AG04450 (cell line): ENCODE data around the gene CEP162. TPM values are rescaled to one million over a fixed set of nuclear protein-coding genes. Genes with fewer than 3 reads are reported as not detected.
"Not testable (repeated sequence)": the region's sequence is repeated elsewhere in the genome, so short reads cannot be mapped to it uniquely, and the experiment has no call there.

Source experiments
- CTCF ChIA-PET: fragments of 300-600, 350-600 bp; formaldehyde crosslinking; extraction: SDS; loops from one replicate; lab custom pipeline; 2022; ENCODE audit warnings: antibody characterized with exemption, inconsistent platforms; lab: Charles Lee
- POLR2A ChIA-PET: fragments of 350-600 bp; formaldehyde crosslinking; extraction: SDS; loops from one replicate; lab custom pipeline; 2021; ENCODE audit warnings: antibody characterized with exemption, inconsistent platforms; lab: Yijun Ruan, JAX
- DNase-seq: peaks from one replicate; pipeline ENCODE4 v3.0.0-alpha.2; 2011; ENCODE audit warnings: low read depth, low spot score
- H3K27ac ChIP-seq: one replicate; pipeline ENCODE4 v1.5.1; 2012; ENCODE audit warnings: low read depth, low read length, control low read depth
- H3K27me3 ChIP-seq: one replicate; pipeline ENCODE4 v1.6.0; 2012; ENCODE audit warnings: low read length; ENCODE audit not compliant: control insufficient read depth, insufficient read depth
- H3K4me3 ChIP-seq: 2 replicates; pipeline ENCODE4 v1.5.1; 2011; ENCODE audit warnings: mild to moderate bottlenecking, low read depth, low read length, control low read depth
- H3K9me3 ChIP-seq: 2 replicates; pipeline ENCODE4 v1.5.1; 2012; ENCODE audit warnings: low read length; ENCODE audit not compliant: control insufficient read depth, insufficient read depth
- CTCF ChIP-seq: IDR thresholded peaks from 2 replicates; pipeline ENCODE4 v1.5.1; 2011; ENCODE audit warnings: low read depth, low read length, control low read depth, inconsistent platforms
- polyA plus RNA-seq: library from polyadenylated mRNA; depleted of rRNA; stranded (reverse); fragments of >200 nt; gene quantifications from 2 replicates; pipeline ENCODE4 v1.2.3, GENCODE V29; 2011

Gene CEP162
- polyA plus RNA-seq, 1 experiment: 5.3 TPM

GRCh38 chr6:84166395-84166794 lies 61.0 kb downstream of the CEP162 start:
- ChIA-PET CTCF (no interaction called here), POLR2A (no interaction called here)
- Histone ChIP-seq H3K9me3 (no peaks in the 10 kb centered on the region), H3K27ac (no peak overlapping the region), H3K4me3 (no peak overlapping the region), H3K27me3 (no peaks in the 10 kb centered on the region)
- no peak for TF ChIP-seq CTCF
- DNase-seq: no peak

- H3K27me3 ChIP-seq, DNase-seq, H3K4me3 ChIP-seq, POLR2A ChIA-PET, H3K9me3 ChIP-seq, H3K27ac ChIP-seq: not testable (repeated sequence)
- CTCF ChIA-PET: interaction anchor here (0.7 kb wide), 1 partner anchor 56 kb away, joined by 4 read pairs; no protein-coding TSS in a partner anchor
Observed at GRCh38 chr6:84164328-84164727, 63.1 kb downstream of the CEP162 start.

GRCh38 chr6:84161190-84161589 lies 66.3 kb downstream of the CEP162 start:
- no peak for DNase-seq
- Histone ChIP-seq H3K27ac (no peak overlapping the region), H3K4me3 (no peak overlapping the region), H3K27me3 (no peaks in the 10 kb centered on the region), H3K9me3 (no peaks in the 10 kb centered on the region)
- ChIA-PET POLR2A (no interaction called here), CTCF (interaction anchor here (1.2 to 2.6 kb wide), 3 partner anchors 60 to 277 kb away, joined by 3 to 10 read pairs (median 7); partner anchors contain the start of gene CEP162)
- no peak for TF ChIP-seq CTCF

- Histone ChIP-seq H3K9me3 (no peaks in the 10 kb centered on the region), H3K27ac (no peak overlapping the region), H3K27me3 (no peaks in the 10 kb centered on the region), H3K4me3 (no peak overlapping the region)
- no peak for TF ChIP-seq CTCF
- ChIA-PET POLR2A (no interaction called here), CTCF (no interaction called here)
- DNase-seq: no peak
Observed at GRCh38 chr6:84156306-84156705, 71.1 kb downstream of the CEP162 start.

GRCh38 chr6:84151669-84152068 lies 75.8 kb downstream of the CEP162 start:
- no peak overlapping the region for H3K4me3 ChIP-seq
- ChIA-PET CTCF (interaction anchor here (0.7 kb wide), 1 partner anchor 1192 kb away, joined by 3 read pairs; no protein-coding TSS in a partner anchor), POLR2A (no interaction called here)
- no peak overlapping the region for H3K27ac ChIP-seq
- H3K9me3 ChIP-seq: no peaks in the 10 kb centered on the region
- no peak for DNase-seq
- TF ChIP-seq CTCF: no peak
- no peaks in the 10 kb centered on the region for H3K27me3 ChIP-seq
